Adipose tissue (tissue), 3 donors: ENCODE results near the gene SULT1E1. TPM values are rescaled to one million over a fixed set of nuclear protein-coding genes. Genes with fewer than 3 reads are reported as not detected.
"Not testable (repeated sequence)": the region's sequence is repeated elsewhere in the genome, so short reads cannot be mapped to it uniquely, and the experiment has no call there.

Experiments used
- H3K27ac ChIP-seq: one replicate; pipeline ENCODE4 v1.5.1; 2013; ENCODE audit warnings: low read depth, low read length
- WGBS, 3 donors: extraction: QIAGEN DNeasy Blood & Tissue Kit; methylation state at CpG; one replicate each; pipeline ENCODE4 v1.1.7; 2013; 5-methylcytosine and 5-hydroxymethylcytosine counted together
- polyA plus RNA-seq, 3 donors: library from polyadenylated mRNA; stranded (reverse); fragments of 200-250 nt; gene quantifications; one replicate each; pipeline ENCODE4 v1.2.3, GENCODE V29; 2013
- donor health status: healthy with polysubstance abuse.
- donor health status: Bipolar disorder and iron deficiency.
- donor health status: healthy.

Gene SULT1E1
- polyA plus RNA-seq, 3 donors = 0.10 TPM; not detected in 2

DNA sequence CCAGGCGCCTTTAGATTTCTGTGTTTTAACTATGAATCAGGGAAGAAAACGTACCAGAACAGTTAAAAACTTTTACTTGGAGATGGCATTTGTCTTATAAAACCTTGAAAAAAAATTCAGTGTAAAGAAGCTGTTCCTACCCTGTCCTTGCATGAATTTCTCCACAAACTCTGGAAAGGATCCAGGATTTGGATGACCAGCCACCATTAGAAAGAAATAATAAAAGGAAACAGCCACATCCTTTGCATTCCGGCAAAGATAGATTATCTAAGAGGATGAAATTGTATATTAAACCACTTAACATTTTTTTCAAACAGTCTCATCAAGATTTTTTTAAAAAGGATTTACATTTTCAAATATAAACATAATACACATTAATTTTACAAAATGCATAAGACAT, 10.6 kb downstream of the SULT1E1 start:
- WGBS, 3 donors = 61 to 70% (median 62%) methylated on average over 3 of the region's 3 CpGs
- H3K27ac ChIP-seq = no peak overlapping the region

DNA sequence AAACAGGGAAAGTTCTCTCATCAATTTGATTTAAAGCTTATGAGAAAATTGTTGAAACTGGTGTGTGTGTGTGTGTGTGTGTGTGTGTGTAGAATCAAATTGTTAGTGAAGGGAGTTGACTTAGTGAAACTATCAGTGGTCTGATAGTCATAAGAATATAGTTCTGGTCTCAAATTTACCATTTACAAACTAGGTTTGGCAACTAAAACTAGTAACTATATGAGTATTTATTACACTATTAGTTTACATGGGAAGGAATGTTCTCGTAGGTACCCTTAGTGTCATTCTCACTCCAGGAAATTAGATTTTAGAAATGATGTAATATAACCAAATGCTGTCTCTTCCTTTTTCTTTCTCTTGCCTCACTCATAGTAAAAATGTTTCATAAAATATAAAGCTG, 11.9 kb downstream of the SULT1E1 start:
- WGBS, 3 donors = 49 to 89% (median 57%) methylated on average over 1 of the region's 1 CpG
- H3K27ac ChIP-seq = no peak overlapping the region

DNA sequence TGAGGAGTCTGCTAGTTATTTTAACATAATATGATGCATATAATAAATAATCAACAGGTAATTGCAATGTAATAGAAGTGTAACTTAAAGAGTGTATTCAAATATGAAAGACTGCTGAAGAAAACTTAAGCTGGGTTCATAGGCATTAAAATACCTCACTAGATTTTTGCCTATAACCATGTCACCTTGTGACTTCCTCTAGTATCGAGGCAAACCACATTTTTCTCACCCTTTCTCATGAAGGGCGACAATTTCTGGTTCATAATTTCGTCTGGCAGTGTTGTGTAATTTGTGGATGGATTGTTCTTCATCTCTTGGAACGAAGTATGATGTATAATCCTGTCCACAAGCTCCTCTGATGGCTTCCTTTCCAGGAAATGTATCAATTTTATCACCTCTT, 16.0 kb downstream of the SULT1E1 start:
- WGBS, 3 donors = 27 to 83% (median 47%) methylated on average over 4 of the region's 4 CpGs
- H3K27ac ChIP-seq = no peak overlapping the region

DNA sequence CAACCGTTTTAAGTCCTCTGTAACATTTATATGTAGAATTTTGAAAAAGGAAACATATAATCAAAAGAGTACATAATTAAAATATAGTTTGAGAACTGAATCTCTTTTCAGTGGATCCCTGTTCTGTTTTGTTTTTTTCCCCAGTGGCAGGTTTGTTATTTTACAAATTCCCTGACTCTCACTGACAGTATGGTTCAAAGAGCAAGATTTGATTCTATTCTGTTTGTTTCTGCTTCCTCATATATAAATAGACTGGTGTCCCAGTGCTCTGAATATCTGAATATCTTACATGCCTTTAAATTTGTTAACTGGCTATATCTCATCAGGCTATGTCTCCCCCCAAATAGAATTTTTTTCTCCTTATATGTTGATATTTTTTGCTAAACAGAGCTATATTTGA, 16.6 kb downstream of the SULT1E1 start:
- WGBS, 3 donors = 0% methylated on average over 1 of the region's 1 CpG

DNA sequence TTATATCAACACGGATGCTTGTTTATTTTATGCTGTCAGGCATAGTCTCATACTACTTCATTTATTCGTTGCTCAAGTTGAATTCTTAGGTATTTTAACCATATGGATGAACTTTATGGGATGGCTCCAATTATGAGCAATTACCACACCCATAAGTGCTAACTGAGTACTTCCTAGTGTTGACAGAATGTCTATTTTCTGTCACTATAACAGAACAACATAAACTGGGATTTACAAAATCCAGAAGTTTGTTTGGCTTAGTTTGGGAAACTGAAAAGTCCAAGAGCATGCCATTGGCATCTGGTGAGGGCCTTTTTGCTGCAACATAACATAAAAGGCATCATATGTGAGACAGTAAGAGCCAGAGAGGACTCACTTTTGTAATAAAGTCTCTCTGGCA, 21.0 kb downstream of the SULT1E1 start:
- no peak overlapping the region for H3K27ac ChIP-seq
- WGBS, 3 donors = 80 to 87% (median 81%) methylated on average over 2 of the region's 2 CpGs

More for the DNA sequence above, 16.6 kb downstream of the SULT1E1 start:
- no peak overlapping the region for H3K27ac ChIP-seq

DNA sequence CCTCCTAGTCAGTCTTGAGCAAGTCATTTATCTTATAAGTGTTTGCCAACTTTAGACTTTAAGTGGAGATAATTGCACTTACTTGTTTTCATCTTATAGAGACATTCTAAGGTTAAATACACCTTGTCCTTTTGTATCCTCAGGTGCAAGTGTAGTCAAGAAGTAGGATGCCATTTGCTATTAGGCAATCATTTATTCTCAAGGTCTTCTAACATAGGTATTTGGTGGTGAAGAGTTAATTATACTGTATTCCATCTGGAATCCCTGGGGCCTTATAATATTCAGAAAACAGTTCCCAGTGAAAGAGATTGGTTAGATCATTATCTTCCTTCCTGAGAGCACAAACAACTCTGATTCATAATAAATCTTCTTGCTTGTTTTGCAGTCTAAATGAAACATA, 23.7 kb downstream of the SULT1E1 start:
- no peak overlapping the region for H3K27ac ChIP-seq

DNA sequence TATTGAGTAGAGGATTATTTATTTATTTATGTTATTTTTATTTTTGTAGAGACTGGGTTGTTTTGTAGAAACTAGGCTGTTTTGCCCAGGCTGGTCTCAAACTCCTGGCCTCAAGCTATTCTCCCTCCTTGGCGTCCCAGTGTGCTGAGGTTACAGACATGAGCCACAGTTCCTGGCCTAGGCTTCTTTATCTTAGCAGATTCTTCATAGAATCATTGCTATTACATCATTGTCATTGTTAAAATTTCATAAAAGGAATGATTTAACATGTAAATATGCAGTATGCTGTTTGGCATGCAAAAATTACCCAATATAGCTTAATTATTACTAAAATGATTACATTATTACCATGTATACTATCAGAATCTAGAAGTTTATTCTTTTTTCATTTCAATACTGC, 24.2 kb downstream of the SULT1E1 start:
- WGBS, 3 donors = 77 to 95% (median 82%) methylated on average over 1 of the region's 1 CpG
- no peak overlapping the region for H3K27ac ChIP-seq

DNA sequence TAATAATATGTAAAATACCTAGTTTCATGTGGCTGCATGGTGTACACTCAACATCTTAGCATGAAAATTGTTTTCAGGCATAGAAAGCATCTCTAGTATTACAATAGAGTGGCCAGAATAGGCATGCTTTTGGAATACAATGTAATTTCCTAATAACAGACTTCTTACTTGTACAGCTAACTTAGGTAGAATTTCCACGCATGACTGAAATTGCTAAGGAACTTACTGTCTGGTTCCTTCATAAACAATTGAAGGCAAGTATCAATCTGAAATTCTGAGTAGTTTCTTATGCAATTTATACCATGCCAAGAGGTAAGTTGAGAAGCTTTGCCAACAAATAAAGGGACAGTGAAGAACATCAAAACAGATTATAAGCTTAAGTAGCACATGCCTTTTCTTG, 26.7 kb downstream of the SULT1E1 start:
- H3K27ac ChIP-seq = no peak overlapping the region
- WGBS, 3 donors = 88 to 96% (median 91%) methylated on average over 1 of the region's 1 CpG

DNA sequence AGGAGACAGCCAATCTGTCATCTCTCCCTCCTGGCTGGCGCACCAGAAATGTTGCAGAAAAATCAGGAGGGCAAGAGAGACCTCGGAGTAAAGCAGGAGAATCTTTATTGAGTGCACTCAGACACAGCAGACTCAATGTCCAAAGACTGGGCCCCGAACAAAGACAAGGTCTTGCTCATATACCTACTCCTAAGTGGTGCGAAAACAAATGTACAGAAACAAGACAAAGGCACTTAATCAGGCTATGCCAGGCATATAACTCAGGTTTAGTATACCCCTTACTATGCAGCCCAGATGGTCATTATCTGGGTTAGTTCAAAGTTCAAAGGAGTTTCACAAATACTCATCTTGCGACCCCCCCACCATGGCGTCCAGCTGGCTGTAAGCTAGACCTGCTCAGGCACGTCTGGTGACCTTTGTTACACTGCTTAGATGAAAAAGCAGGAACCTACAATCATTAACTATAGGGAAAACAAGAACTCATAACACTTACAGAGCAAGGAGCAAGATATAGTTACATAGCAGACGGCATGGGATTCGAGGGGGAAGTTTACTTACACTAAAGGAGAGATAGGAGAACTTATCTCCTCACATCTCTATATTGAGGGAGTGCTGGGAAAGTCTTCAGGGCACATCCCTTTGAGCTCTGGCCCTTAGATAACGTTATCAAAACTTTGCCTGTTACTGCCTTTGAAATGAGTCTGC, 27.5 kb downstream of the SULT1E1 start:
- no peak overlapping the region for H3K27ac ChIP-seq
- 42 to 78% (median 73%) methylated on average over 10 of the region's 10 CpGs for WGBS, 3 donors

DNA sequence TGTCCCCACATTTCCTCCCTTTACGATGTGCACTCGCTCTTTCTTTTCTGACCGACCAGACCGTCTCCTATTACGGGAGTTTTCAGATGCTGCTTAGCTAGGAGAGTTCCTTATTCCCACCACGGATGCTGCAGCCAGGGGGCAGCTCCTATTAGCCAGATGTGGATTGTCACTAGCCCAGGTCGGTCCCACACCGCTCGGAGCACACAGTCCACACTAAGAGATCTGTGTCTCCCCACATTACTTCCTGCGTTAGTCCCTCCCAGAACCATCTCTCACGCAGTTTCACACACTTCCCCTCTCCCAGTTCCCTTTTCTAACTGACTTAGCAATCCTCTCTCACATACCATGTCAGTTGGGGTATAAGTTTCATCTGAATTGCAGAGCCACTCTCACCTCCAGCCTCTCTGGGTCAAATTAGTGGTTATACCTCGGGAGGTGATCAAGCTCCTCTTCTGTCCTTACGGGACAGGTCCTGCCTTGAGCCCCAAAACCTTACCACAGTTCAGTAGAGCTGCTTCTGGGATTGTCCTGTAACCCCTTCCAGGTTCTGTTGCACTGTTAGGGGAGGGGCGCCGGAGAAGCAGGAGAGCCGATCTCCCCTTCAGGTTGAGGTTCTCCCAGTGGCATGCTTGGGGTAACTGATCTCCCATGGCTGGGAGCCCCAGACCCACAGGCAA, 28.2 kb downstream of the SULT1E1 start:
- WGBS, 3 donors = 57 to 83% (median 66%) methylated on average over 16 of the region's 16 CpGs
- no peak overlapping the region for H3K27ac ChIP-seq

DNA sequence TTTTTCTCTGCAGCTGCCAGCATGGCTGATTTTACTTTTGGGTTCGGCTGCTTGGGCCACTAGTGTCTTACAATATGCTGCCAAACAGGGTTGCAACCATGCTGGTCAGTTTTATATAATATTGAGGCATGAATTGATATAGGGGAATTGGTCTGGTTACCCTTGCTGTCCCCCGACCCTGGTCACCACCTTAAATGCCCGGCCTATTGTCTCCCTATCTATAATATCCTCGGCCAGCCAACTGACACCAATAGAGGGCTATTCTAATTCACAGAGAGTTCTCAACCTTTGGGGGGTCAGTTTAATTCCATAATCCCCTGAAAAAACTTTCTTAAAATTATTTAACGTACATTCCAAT, 28.7 kb downstream of the SULT1E1 start:
- H3K27ac ChIP-seq = no peak overlapping the region
- 66 to 87% (median 67%) methylated on average over 5 of the region's 5 CpGs for WGBS, 3 donors

DNA sequence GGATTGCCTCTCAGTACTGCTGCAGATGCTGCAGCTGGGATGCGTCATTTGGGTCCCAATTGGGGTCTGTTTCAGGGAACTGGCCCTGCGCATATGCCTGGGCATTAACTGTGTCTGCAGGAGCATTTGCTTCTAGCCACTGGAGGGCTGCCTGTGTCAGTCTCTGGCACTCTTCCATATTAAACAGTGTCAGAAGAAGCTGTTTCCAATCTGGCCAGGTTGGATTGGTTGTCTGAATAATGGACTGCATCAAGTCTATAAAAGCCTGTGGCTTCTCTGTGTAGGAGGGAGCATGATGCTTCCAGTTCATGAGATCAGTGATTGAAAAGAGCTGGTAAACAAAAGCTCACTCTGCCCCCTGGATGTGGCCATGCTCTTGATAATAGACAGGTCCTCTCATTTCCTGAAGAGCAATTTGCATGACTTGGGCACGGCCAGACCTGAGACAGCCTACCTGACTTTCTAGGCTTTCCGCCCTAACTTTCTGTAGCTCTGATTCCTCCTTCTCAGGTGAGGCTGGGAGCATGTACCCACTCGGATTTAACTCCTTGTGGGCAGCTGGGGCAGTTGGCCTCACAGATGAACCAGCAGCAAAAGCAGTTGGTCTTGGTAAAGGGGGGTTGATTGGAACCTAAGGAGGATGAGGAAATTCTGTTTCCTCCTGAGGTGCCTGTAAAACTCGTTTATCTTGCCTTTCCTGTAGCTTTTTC, 29.2 kb downstream of the SULT1E1 start:
- 38 to 60% (median 54%) methylated on average over 6 of the region's 6 CpGs for WGBS, 3 donors
- no peak overlapping the region for H3K27ac ChIP-seq

DNA sequence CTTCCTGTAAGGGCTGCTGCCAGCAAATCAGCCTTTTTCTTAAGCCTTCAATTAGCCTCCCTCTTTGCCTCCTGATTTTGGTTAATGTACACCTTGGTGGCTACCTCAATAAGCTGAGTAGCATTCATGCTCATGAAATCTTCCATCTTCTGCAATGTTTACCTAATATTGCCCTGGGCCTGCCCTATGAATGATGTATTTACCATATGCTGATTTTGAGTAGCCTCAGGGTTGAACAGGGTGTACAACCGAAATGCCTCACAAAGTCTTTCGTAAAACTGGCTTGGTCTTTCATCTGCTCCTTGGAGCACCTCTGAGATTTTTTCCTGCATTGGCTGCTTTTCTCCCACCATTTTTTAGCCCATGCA, 29.8 kb downstream of the SULT1E1 start:
- WGBS, 3 donors = 85 to 94% (median 92%) methylated on average over 2 of the region's 2 CpGs
- H3K27ac ChIP-seq = no peak overlapping the region

DNA sequence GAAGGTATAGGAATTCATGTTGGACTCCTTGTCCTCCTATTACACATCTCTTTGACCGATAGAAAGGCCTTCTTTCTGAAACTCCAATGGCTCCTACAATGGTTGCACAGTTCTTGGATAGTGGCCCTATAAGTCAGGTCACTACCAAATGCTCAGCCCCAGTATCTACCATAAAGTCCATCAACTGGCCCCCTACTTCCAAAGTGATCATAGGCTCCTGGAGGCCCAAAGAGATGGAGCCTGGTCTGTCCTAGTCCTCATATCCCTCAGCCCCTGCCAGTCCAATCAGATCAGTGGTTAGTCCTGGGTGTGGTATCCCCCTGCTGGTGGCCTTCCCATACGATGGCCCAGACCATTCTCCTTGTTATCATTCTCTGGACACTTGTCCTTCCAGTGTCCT, 30.3 kb downstream of the SULT1E1 start:
- 88 to 96% (median 95%) methylated on average over 2 of the region's 2 CpGs for WGBS, 3 donors
- no peak overlapping the region for H3K27ac ChIP-seq

DNA sequence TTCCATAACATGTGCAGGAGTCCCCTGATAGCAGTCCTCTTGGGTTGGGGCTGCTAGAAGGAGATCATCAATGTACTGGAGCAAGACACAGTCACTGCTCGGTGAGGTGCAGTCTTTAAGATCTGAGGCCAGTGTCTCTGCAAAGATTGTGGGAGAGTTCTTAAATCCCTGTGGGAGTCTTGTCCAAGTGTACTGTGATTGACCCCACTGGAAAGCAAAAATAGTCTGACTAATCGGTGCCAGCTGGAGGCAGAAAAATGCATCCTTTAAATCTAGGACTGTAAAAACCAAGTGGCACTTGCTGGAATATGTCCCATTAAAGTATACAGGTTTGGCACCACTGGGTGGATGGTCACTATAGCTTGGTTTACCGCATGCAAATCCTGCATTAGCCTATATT, 31.1 kb downstream of the SULT1E1 start:
- no peak overlapping the region for H3K27ac ChIP-seq

DNA sequence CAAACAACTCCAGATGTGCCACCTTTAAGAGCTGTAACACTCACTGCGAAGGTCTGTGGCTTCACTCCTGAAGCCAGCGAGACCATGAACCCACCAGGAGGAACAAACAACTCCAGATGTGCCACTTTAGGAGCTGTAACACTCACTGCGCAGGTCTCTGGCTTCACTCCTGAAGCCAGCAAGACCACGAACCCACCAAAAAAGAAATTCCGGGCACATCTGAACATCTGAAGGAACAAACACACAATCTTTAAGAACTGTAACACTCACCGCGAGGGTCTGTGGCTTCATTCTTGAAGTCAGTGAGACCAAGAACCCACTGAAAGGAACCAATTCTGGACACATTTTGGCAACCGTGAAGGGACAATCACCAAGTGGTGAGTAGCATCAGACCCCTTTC, 34.9 kb downstream of the SULT1E1 start:
- H3K27ac ChIP-seq = not testable (repeated sequence)
- WGBS, 3 donors = 57 to 89% (median 61%) methylated on average over 8 of the region's 8 CpGs

More for the DNA sequence above, 31.1 kb downstream of the SULT1E1 start:
- 69 to 94% (median 74%) methylated on average over 3 of the region's 3 CpGs for WGBS, 3 donors

DNA sequence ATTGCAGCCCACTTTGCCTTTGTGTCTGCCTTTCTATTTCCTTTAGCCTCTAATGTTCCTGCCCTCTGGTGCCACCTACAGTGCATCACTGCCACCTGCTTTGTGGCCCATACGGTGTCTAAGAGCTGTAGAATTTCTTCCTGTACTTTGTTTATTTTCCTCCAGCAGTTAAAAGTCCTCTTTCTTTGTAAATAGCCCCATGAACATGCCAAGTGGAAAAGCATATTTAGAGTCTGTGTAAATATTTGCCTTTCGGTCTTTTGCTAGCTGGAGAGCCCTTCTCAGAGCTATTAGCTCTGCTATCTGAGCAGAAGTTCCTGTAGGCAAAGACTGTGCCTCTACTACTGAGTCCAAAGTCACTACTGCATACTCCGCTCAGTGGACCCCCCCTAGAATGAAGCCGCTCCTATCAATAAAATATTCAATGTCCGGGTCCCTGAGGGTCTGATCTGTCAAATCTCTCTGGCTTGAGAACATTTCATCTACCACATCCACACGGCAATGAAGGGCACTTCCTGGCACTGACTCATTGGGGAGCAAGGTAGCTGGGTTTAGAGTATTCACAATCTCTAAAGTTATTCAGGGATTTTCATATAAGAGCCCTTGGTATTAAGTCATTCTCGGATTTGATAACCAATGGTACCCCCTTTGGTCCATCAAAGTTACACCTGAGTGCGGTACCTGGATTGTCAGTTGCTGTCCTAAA, 36.3 kb downstream of the SULT1E1 start:
- no peak overlapping the region for H3K27ac ChIP-seq
- 40 to 69% (median 66%) methylated on average over 8 of the region's 8 CpGs for WGBS, 3 donors

DNA sequence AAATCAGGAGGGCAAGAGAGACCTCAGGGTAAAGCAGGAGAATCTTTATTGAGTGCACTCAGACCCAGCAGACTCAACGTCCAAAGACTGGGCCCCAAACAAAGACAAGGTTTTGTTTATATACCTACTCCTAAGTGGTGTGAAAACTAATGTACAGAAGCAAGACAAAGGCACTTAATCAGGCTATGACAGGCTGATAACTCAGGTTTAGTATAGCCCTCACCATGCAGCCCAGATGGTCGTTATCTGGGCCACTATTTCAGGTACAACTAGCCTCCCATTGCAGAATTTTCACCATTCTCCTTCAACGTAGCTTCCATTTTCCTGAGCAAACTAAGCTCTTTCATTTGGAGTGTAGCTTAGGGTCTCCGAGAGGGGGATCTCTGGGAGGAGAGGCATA, 36.9 kb downstream of the SULT1E1 start:
- 52 to 81% (median 71%) methylated on average over 4 of the region's 4 CpGs for WGBS, 3 donors
- H3K27ac ChIP-seq = no peak overlapping the region

DNA sequence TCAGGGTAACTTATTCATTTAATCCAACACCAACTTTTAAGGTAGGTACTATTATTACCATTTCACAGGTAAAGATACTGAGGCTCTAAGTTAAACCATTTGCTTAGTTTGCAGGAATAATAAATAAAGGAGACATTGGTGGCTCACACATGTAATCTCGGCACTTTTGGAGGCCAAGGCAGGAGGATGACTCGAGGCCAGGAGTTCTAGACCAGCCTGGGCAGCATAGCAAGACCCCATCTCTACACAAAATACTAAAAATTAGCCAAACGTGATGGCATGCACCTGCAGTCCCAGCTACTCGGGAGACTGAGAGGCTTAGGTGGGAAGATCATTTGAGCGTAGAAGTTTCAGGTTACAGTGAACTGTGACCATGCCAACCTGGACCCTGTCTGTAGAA, 37.7 kb downstream of the SULT1E1 start:
- no peak overlapping the region for H3K27ac ChIP-seq
- WGBS, 3 donors = 84 to 91% (median 87%) methylated on average over 5 of the region's 5 CpGs
